GM18858 (cell line): Measurements from ENCODE around the gene CCDC188.
A peak's percentile ranks its signal among the peaks of the same experiment; 100 is the strongest.

ENCODE experiments used
- ATAC-seq: cut with Tn5 transposase; IDR thresholded peaks from one replicate; pipeline ENCODE4 v1.9.1; 2021; ENCODE audit not compliant: unreplicated experiment

Gene CCDC188

GRCh38 chr22:20123366-20124082 is 27.3 kb downstream of the CCDC188 start:
- no peak for ATAC-seq

DNA sequence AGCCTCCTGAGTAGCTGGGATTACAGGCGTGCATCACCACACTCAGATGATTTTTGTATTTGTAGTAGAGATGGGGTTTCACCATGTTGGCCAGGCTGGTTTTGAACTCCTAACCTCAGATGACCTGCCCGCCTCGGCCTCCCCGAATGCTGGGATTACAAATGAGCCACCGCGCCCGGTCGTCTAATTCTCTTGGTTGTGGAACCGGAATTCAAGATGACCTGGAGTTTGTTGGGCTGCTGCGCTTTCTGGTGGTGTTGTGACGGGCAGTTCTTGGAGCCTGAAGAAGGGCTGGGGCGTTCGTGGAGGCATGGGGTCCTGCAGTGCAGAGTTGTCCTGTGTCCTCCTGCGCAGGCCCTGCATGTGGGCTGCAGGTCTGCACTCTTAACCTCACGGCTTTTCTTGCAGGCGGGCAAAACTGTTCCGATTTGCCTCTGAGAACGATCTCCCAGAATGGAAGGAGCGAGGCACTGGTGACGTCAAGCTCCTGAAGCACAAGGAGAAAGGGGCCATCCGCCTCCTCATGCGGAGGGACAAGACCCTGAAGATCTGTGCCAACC is 28.9 kb downstream of the CCDC188 start:
- no peak for ATAC-seq

- no peak for ATAC-seq
Observed at GRCh38 chr22:20118300-20119020, 32.4 kb downstream of the CCDC188 start.

DNA sequence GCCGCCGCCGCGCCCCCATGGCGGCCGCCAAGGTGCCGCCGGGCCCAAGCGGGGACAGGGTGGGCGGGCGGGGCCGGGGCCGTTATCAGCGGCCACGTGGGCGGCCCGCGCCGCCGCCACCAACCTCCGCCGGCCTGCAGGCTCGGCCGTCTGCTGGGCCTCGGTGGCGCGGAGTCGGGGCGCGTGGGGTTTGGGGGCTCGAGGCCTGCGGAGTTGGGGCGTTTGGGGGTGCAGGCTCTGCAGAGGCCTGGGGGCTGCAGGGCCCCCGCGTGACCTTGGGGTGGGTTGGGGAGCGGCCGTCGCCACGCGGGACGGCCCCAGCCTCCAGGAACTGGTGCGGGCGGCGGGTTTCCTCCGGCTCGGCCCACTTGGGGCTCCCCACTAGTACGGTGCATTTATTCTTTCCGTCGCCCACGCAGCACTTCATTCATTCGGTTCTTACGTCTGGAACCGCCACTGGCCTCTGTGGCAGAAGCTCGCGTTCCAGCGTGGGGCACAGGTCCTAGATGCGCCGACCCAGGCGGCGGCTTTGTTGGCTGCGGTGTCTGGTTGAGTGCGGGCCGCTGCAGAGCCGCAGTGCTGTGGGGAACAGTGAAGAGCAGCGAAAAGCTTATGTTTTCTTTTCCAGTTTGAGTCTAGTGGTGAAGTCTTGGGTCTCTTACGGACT is 33.1 kb downstream of the CCDC188 start:
- ATAC-seq: no peak

GRCh38 chr22:20116951-20117632 is 33.8 kb downstream of the CCDC188 start, which contains the start of gene TRMT2A:
TRMT2A (minus strand) TSS chr22:20117226; CDS start chr22:20116906, 320 bp downstream.
- ATAC-seq: peak; percentile 52

DNA sequence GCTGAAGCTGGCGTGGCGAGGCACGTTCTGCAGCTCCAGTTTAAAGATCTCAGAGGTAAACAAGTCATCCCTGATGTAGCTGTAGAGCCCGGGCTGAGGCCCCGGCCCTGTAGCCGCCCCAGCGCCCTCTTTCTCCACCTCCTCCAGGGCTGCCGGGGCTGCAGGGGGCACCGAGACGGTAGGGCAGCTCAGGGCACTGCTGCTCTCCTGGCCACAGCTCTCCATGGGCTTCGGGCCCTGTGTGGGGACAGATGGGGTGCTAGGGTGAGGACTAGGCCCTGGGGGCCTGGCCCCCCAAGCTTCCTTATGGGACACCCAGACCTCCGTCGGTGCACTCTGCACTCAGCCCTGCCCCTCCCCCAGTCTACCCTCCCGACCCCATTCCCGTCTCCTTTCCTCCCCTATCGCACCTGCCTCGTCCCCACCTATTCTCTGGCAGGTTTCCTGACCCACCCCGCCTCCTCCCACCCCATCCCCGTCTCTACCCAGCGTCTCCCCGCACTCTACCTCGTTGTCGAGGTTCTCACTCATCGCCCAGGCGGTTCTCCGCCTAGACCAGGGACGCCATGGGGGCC is 34.4 kb downstream of the CCDC188 start:
- no peak for ATAC-seq

DNA sequence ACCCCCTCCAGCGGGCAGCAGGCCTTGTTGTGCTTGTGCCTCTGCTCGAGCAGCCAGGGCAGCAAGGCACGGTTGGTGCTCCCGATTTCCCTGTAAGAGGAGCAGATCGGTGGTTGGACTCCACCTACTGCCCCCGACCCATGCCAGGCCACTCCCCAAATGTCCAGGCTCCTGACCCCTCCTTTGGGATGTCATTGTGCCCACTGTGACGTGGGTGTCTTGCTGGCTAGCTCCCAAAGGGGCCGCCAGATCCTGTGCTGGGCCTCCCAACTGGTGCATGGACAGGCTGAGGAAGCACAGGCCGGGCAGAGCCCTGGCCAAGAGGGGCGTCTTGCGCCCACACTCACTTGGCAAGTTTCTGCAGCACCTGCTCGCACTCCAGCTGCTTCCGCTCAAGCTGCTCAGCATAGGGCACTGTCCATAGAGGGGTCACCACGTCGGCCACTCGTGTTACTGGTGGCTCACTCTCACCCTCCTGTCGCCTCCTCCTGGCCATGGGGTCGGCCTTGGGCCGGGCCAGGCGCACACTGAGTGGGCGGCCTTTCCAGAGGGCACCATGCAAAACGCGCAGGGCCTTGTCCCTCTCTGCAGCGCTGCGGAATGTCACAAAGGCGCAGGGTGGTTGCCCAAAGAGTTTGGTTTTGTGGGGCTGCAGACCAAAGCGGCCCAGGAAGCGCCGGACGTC is 35.0 kb downstream of the CCDC188 start, which contains the start of gene RANBP1:
TSS of gene RANBP1 (plus strand) at position 414 of the 685 bp plus-strand sequence. CDS start at position 495, 81 bp downstream.
- ATAC-seq: no peak

DNA sequence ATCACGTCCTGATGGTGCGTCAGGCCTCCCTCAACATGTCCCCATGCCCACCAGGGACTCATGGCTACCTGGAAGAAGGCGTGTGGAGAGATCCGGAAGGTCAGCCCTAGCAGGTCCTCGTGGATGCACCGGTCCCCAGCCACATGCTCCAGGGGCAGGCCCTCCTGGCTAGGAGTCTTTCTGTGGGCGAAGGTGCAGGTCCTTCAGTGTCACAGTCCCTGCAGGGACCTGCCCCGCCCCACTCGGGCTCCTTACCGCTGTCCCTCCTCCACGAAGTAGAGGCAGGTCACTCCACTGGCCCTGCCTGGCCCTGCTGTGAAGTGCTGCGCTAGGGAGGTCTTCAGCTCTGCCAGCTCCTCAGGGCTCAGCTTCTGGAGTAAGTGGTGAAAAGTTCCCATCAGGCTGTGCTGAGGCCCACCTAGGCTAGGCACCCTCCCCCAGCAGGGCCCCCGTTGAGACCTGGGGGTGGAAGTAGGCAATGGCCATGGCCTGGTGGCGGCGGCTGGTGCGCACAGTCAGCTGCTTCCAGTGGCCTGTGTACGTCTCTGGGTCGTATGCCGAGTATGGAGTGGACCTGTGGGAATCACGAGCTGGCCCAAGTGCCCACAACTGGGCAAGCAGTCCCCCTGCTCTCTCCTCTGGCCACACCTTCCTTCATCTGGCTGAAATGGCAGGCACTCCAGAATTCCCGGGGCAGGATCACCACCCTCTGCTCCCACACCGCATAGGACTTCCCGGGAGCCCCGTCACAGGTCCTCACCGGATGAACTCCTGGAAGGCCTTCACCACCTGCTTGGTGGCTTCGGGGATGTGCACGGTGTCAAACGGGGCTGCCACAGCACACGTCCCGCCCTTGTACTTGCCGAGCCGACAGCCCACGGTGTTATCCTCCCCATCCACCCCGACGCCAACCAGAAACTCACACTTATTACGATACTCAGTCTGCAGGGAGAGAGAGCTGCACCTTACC is 36.1 kb downstream of the CCDC188 start:
- ATAC-seq: no peak

DNA sequence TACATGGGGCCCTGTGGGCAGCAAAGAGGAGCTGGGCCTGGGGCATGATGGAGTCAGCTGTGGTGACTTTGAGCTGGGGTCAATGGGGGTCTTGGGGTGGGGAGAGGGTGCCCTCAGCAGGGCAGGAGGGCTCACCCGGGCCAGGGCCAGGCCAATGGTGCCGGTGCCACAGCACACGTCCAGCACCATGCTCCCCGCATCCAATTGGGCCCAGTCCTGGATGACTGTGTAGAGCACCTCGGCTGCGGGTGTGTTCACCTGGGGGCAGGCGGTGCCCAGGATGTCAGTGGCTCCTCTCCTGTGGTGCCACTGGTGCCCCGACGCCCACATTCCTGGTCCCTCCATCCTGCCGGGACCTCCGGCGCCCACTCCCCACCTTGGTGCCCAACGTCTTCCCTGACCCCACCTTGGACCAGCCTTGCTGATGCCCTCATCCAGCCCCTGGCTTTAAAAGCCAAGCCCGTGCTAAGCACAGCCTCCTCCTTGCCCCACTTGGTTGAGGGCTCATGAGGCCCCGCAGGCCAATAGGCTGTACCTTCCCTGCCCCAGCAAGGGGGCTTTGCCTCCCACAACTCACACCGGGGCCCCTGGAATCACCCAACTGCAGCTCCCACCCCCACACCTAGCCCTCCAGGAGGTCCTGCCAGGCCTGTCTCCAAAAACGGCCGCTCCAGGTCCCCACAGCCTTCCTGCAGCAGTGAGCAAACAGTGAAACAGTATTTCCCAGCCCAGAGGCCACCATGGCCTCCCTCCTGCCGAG is 37.1 kb downstream of the CCDC188 start:
- ATAC-seq: no peak

DNA sequence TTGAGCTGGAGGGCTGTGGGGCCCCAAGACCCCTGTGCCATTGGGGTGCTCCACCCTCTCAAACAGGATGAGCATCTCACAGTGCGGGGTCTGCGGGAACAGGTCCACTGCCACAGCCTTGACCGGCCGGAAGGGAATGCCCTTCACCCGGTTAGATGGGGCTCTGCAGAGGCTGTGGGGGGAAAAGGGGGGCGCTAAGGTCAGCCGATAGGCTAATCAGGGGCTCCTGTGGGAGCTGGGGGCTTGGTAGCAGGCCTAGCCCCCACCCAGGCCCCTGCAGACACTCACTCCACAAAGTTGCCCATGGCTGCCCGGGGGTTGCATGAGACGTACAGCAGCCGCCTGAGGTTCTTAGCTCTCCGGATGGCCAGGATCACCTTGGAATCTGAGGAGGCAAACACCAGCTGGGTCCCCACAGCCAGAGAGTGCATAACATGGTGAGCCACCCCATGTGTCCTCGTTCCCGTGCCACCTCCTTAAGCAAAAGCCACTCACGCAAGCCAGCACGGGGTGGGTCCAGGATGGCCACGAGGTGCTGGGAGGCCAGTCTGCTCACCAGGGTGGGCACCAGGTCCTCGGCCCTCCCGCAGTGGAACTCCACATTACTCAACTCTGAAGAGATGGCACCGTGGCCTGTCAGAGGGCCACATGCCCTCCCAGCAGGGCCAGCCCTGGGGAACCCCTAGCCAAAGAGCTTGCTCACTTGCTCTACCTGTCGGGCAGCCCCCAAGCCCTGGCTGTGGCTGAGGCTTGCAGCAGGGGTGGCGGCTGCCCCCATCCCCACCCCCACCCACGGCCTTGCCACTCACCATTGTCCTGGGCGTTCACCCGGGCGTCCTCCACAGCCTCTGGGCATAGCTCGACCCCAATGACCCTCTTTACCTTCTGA is 38.0 kb downstream of the CCDC188 start:
- no peak for ATAC-seq

DNA sequence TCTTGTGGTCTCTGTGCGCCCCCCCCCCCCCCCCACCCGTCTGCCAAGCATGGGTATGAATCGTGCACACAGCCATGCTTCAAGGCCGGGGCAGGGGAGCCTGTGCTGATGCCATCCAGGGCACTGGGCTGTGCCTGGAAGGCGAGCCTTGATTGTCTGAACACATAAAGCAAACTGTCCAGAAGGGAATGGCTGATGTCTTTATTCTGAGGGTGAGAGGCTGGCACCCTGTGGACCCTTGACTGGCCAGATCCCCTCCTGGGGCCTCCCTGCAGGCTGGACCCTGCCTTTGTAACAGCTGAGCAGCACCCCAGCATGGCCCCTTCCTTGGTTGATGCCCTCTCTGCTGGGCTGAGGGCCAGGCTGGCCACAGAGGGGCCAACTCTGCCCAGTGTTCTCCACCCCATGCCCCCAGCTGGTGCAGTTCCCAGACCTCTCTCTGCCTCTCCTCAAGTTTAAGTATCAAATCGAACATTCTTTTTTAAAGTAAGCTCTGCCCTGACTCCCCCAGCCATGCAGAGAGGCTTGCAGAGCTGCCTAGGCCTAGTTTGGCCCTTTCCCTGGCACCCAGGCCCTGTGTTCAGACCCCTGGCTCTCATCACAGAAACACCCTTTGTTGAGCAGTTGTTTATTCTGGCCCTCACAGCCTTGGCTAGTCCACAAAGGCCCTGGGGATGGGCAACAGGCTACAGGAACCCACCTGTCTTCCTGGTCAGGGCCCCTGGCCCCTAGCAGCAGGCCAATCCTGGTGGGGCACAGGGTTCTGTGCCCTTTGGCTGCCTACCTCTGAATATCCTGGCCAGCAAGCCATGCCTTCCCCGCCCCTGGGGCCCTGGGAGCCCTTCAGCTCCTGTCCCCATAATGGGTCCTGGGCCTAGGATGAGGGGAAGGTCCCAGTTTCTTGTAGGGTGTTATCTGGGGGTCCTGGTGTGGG is 38.9 kb downstream of the CCDC188 start:
- no peak for ATAC-seq

- no peak for ATAC-seq
Observed at GRCh38 chr22:20111045-20111688, 39.7 kb downstream of the CCDC188 start.

DNA sequence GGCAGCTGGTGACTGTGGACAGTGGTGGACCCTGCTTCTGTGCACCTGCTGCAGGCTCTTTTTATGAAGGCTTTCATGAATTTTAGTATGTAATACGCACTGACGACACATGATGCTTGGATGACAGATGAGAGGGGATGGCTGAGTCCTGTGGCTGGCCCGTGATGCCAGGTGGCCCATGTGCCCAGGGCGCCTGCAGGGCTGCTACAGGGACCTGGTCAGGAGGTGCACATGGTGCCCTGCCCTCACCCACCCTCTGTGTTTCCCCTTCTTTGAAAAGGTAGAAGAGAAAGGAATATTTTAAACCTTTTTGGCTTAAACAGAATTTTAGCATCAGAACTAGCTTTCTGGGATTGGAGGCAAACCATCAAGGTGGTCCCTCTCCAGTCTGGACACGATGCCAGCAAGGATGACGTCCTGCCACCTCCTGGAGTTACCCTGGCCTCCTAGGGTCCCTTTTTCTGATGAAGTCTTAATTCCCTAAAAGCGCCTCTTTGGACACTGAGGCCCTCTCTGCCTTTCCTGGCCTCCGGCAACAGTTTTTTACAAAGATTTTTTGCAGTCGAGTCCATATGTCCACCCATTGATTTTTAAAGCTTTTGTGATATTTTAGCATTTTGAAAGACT is 40.4 kb downstream of the CCDC188 start:
- no peak for ATAC-seq

DNA sequence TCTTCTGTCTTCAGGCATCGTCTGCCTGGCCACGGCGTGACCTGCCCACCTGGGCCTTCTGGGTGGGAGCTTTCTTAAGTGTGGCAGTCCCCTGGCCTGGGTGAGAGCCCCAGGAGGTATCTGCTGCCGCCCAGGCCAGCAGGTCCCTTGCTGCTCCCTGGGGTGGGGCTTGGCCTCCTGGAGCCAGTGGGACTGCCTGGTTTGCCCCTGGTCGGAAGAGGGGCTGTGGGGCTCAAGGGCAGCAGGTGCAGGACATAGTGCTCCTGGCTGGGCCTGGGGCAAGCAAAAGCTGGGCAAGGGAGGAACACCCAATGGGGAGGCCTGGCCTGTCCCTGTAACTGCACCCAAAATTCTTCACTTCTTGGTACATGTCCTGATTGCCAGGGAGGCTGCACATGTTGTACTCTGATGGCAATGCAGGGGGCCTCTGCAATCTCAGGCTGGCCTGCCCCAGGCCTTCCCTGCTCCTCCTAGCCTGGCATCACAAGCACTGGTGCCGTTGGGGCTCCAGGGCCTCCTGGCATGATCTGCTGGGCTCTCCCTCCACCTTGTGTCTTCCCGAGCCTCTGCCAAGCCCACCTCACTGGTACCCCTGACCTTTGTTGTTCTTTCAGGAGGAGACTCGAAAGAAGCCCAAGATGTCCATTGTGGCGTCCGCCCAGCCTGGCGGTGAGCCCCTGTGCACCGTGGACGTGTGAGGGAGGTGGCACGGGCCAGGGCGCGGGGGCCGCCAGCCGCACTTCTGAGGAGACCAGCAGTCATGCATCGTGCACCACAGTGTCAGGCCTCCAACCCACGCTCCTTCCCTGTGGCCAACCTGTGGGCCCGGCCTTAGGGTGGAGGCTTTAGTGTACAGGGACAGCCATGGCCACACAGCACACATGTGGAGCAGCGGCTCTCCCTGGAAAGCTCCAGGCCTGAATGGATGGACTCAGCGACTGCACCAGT is 41.2 kb downstream of the CCDC188 start:
- no peak for ATAC-seq
